Parathyroid adenoma (tissue), 2 donors: ENCODE measurements around the gene PLEK2.

ENCODE experiments used
- H2AFZ ChIP-seq: fragments of 300-600 bp; sonication (generic); one replicate; pipeline ENCODE4 v1.7.0; 2017; ENCODE audit warnings: antibody characterized with exemption, mild to moderate bottlenecking
- H3K27ac ChIP-seq: fragments of 300-600 bp; sonication (generic); one replicate; pipeline ENCODE4 v1.7.0; 2017
- H3K27me3 ChIP-seq: fragments of 300-600 bp; sonication (generic); one replicate; pipeline ENCODE4 v1.7.0; 2017; ENCODE audit warnings: low read length; ENCODE audit not compliant: control insufficient read depth, insufficient read depth
- H3K36me3 ChIP-seq: fragments of 300-600 bp; sonication (generic); one replicate; pipeline ENCODE4 v1.7.0; 2017; ENCODE audit warnings: low read length; ENCODE audit not compliant: control insufficient read depth, insufficient read depth
- H3K4me1 ChIP-seq: fragments of 300-600 bp; sonication (generic); one replicate; pipeline ENCODE4 v1.7.0; 2017; ENCODE audit warnings: control low read depth
- H3K4me2 ChIP-seq: fragments of 300-600 bp; sonication (generic); one replicate; pipeline ENCODE4 v1.7.0; 2017; ENCODE audit warnings: low read length
- H3K4me3 ChIP-seq: fragments of 300-600 bp; sonication (generic); one replicate; pipeline ENCODE4 v1.7.0; 2017; ENCODE audit warnings: low read depth, low read length
- H3K79me2 ChIP-seq: fragments of 300-600 bp; sonication (generic); one replicate; pipeline ENCODE4 v1.7.0; 2017; ENCODE audit warnings: control low read depth
- H3K9ac ChIP-seq: fragments of 300-600 bp; sonication (generic); one replicate; pipeline ENCODE4 v1.7.0; 2017; ENCODE audit warnings: mild to moderate bottlenecking
- H3K9me3 ChIP-seq: fragments of 300-600 bp; sonication (generic); one replicate; pipeline ENCODE4 v1.7.0; 2017; ENCODE audit warnings: low read length; ENCODE audit not compliant: control insufficient read depth
- CTCF ChIP-seq: fragments of 300-600 bp; sonication (generic); IDR thresholded peaks from one replicate; pipeline ENCODE4 v1.7.0; 2017; ENCODE audit warnings: antibody characterized with exemption, mild to moderate bottlenecking
- donor health status: primary hyperparathyroidism.

PLEK2 gene

DNA sequence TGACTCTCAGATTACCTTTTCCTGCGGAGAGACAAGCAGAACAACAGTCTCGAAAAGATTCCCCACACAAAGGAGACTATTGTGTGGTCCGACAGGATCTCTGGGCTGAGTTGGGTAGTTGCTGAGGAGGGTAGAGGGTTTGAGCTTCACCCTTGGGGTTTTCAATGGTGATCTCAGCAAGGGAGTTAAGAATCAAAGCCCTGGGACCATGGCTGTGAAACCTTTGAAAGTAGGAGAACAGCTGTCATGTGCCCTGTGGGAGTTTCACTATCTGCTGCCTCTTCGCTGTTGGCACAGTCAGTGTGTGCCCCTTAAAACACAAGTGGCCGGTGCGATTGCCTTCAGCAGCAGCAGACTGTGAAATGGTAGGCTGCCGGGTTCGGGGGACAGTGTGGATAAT is 14.2 kb upstream of the PLEK2 start:
- H3K4me3 ChIP-seq = no peak overlapping the region
- no peak overlapping the region for H3K4me2 ChIP-seq
- no peak for TF ChIP-seq CTCF
- H3K9me3 ChIP-seq = no peaks in the 10 kb centered on the region
- no peaks in the 10 kb centered on the region for H3K36me3 ChIP-seq
- no peak overlapping the region for H3K9ac ChIP-seq
- H3K27me3 ChIP-seq = no peaks in the 10 kb centered on the region
- no peaks in the 10 kb centered on the region for H3K79me2 ChIP-seq
- no peak overlapping the region for H3K27ac ChIP-seq
- H3K4me1 ChIP-seq = peaks cover 9% of the 10 kb centered on the region
- H2AFZ ChIP-seq = no peak overlapping the region

- H3K9ac ChIP-seq = no peak overlapping the region
- no peaks in the 10 kb centered on the region for H3K27me3 ChIP-seq
- no peak for TF ChIP-seq CTCF
- no peaks in the 10 kb centered on the region for H3K9me3 ChIP-seq
- H3K36me3 ChIP-seq = no peaks in the 10 kb centered on the region
- H3K4me3 ChIP-seq = no peak overlapping the region
- H3K79me2 ChIP-seq = no peaks in the 10 kb centered on the region
- no peak overlapping the region for H3K4me2 ChIP-seq
- peaks cover 9% of the 10 kb centered on the region for H3K4me1 ChIP-seq
- no peak overlapping the region for H2AFZ ChIP-seq
- no peak overlapping the region for H3K27ac ChIP-seq
Observed at GRCh38 chr14:67425608-67426007, 13.6 kb upstream of the PLEK2 start.

- Histone ChIP-seq H3K4me2 (no peak overlapping the region), H3K4me3 (no peak overlapping the region), H3K27ac (no peak overlapping the region), H3K36me3 (no peaks in the 10 kb centered on the region), H3K27me3 (no peaks in the 10 kb centered on the region), H3K9me3 (no peaks in the 10 kb centered on the region), H3K4me1 (peaks cover 9% of the 10 kb centered on the region), H3K79me2 (no peaks in the 10 kb centered on the region), H3K9ac (no peak overlapping the region), H2AFZ (no peak overlapping the region)
- no peak for TF ChIP-seq CTCF
Observed at GRCh38 chr14:67424539-67424938, 12.6 kb upstream of the PLEK2 start.

DNA sequence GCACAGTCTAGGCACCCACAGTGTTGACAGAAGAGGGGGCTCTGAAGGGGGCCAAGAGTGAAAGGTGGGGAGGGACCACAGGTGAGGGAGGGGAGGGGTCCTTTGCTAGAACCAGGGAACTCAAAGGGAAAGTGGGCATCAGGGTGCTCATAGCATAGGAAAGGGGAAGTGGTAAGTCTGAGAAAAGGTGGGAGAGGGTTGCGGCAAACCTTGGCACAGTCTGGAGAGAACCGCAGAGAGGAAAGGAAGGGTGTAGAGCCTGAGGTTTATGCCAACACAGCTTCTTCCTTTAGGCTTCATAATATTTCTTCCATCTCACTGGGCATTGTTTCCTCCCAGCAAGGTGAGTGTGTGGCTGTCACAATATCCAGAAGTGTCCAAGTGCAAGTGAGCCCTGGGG is 11.5 kb upstream of the PLEK2 start:
- H3K4me1 ChIP-seq = peaks cover 3% of the 10 kb centered on the region
- H3K9me3 ChIP-seq = no peaks in the 10 kb centered on the region
- no peaks in the 10 kb centered on the region for H3K79me2 ChIP-seq
- no peak overlapping the region for H3K9ac ChIP-seq
- H3K4me2 ChIP-seq = no peak overlapping the region
- no peaks in the 10 kb centered on the region for H3K27me3 ChIP-seq
- H3K36me3 ChIP-seq = no peaks in the 10 kb centered on the region
- no peak for TF ChIP-seq CTCF
- no peak overlapping the region for H3K27ac ChIP-seq
- H3K4me3 ChIP-seq = no peak overlapping the region
- H2AFZ ChIP-seq = no peak overlapping the region

DNA sequence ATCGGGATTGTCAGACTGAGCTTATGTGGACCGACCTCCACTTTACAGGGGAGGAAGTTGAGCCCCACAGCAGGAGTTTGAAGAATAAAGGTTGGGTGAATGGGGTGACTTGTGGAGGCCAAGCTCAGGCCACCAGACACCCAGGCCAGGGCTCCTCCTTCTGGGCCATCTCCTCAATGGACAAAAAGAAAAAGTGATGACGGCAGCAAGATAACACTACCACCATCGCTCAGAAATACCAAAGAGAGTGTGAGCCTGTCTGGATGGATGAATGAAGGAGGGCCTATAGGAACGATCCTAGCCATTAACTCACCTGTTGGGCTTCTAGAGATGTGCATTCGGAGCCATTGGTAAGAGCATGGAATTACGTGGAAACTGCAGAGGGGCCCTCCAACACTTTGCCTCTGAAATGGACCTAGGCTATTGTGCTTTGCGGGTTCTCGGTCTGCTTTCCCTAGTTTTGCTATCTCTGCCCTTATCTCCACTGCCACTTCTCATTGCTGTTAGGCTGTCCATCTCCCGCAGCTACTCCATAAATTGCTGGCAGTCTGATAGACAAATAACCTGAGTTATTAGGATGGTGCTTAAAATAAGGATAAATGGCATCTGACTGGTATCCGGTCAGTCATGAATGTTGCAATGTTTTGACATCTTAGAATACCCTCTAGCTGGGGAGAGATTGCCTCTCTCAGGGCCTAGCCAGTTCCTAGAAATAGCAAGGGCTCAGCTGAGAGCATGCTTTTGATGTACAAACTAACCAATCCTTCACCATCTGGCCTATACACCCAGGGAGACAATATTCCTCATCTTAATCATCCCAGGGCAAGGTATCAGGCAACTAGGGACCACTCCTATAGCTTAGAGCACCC is 9.6 kb upstream of the PLEK2 start:
- no peaks in the 10 kb centered on the region for H3K9me3 ChIP-seq
- H3K36me3 ChIP-seq = no peaks in the 10 kb centered on the region
- H3K27me3 ChIP-seq = no peaks in the 10 kb centered on the region
- no peak overlapping the region for H3K9ac ChIP-seq
- no peaks in the 10 kb centered on the region for H3K79me2 ChIP-seq
- no peak overlapping the region for H3K27ac ChIP-seq
- H2AFZ ChIP-seq = no peak overlapping the region
- TF ChIP-seq CTCF = no peak
- H3K4me3 ChIP-seq = no peak overlapping the region
- H3K4me2 ChIP-seq = no peak overlapping the region
- no peaks in the 10 kb centered on the region for H3K4me1 ChIP-seq
